ENCODE results near the gene TMEM212. TPM values are rescaled to one million over a fixed set of nuclear protein-coding genes. Genes with fewer than 3 reads are reported as not detected.

TMEM212 gene
- total and polyA plus RNA-seq, 2 of the 13 experiments (the other 11 are each of a cell fraction or from before 2014, with no cell fraction given): not detected

- CTCF ChIA-PET (ENCODE audit: low intra/inter-chr PET ratio, low total read pairs): no interaction called here
- H3K4me2 ChIP-seq (ENCODE audit: low read depth, low read length): peak overlapping the region; percentile 75
- intact Hi-C loops (cut with micrococcal nuclease; ENCODE audit: unreplicated experiment) (loop anchor here (1.0 to 5.0 kb wide), 2 partner anchors 42 to 164 kb away; no protein-coding TSS in a partner anchor), in situ Hi-C loops (cut with HindIII; ENCODE audit: extremely low pct_ligation_motif_present, low pct_unique_long_range_greater_than_20kb) (no loop called here)
- H3K79me2 ChIP-seq (ENCODE audit: insufficient read depth, low read length): no peaks in the 10 kb centered on the region
- no peaks in the 10 kb centered on the region for H4K20me1 ChIP-seq (ENCODE audit: insufficient read depth, low read length)
- WGBS (ENCODE audit: low lambda C conversion rate): 0% methylated on average over 3 of the region's 3 CpGs
- peak; percentile 82 for FAIRE-seq
- ATAC-seq: peak; percentile 89
- POLR2A ChIA-PET: interaction anchor here (0.8 to 3.9 kb wide), 19 partner anchors 13 to 1613 kb away, joined by 3 to 49 read pairs (median 4); partner anchors contain the start of genes PLD1 and TMEM212
- H3K36me3 ChIP-seq (replicated peaks in 1 of 2; ENCODE audit: control insufficient read depth in 1 of 2, insufficient read depth in 2 of 2, low read length in 2 of 2): no peaks in the 10 kb centered on the region
- H3K9me3 ChIP-seq (ENCODE audit: low read length): no peaks in the 10 kb centered on the region
- peaks cover 66% of the 10 kb centered on the region for H3K4me1 ChIP-seq (ENCODE audit: insufficient read depth, low read length)
- peak overlapping the region in 2 of 3 experiments; percentile 22 to 49; a peak in 2 of 6 replicates for H3K4me3 ChIP-seq (replicated peaks in 1 of 3; ENCODE audit: insufficient read depth in 1 of 3, low read depth in 2 of 3, low read length in 3 of 3)
- peak overlapping the region; percentile 96 for H3K27ac ChIP-seq (ENCODE audit: extremely low read length, insufficient read depth, low read length)
- BruUV-seq (replicated peaks): no TSS peak
- peak overlapping the region; percentile 32 for H2AFZ ChIP-seq (ENCODE audit: low read length)
- H3K9ac ChIP-seq (ENCODE audit: insufficient read depth, low read depth, low read length): peak overlapping the region; percentile 82
- DNase-seq (ENCODE audit: low spot score): peak; percentile 92
- no peaks in the 10 kb centered on the region for H3K27me3 ChIP-seq (ENCODE audit: control insufficient read depth in 1 of 2, insufficient read depth in 2 of 2, low read length in 2 of 2)
- no peak for TF ChIP-seq STAT5B (CRISPR knock-in tag; IDR thresholded peaks at IDR 0.05)
- no peak for TF ChIP-seq FUBP1 (CRISPR knock-in tag; IDR thresholded peaks at IDR 0.05; ENCODE audit: borderline replicate concordance)
- TF ChIP-seq LCORL (IDR thresholded peaks at IDR 0.05): peak; percentile 58; the same call in 1 of the 2 replicates
- peak; percentile 90 for TF ChIP-seq LCORL (CRISPR knock-in tag; IDR thresholded peaks at IDR 0.05)
- no peak for TF ChIP-seq ZNF224 (CRISPR knock-in tag; IDR thresholded peaks at IDR 0.05)
- no peak for TF ChIP-seq NPAS2 (CRISPR knock-in tag; IDR thresholded peaks at IDR 0.05; ENCODE audit: borderline replicate concordance)
- no peak for TF ChIP-seq ZNF326 (CRISPR knock-in tag; IDR thresholded peaks at IDR 0.05; ENCODE audit: borderline replicate concordance)
- no peak for TF ChIP-seq RFX1 (IDR thresholded peaks at IDR 0.05)
- TF ChIP-seq NKX3-1 (CRISPR knock-in tag; IDR thresholded peaks at IDR 0.05): 0 out of 2 replicates have a peak, but pooled peaks have one; percentile 33
- TF ChIP-seq ZNF788 (CRISPR knock-in tag; IDR thresholded peaks at IDR 0.05; ENCODE audit: borderline replicate concordance): no peak
- TF ChIP-seq ELF1 (CRISPR knock-in tag; IDR thresholded peaks at IDR 0.05): peak; percentile 40; the same call in 1 of the 2 replicates
- TF ChIP-seq ETV5 (CRISPR knock-in tag; IDR thresholded peaks at IDR 0.05; ENCODE audit: borderline replicate concordance): peak; percentile 59; the same call in 1 of the 2 replicates
- no peak for TF ChIP-seq ZFP91 (CRISPR knock-in tag; IDR thresholded peaks at IDR 0.05; ENCODE audit: borderline replicate concordance)
- TF ChIP-seq NFE2L2 (IDR thresholded peaks at IDR 0.05; ENCODE audit: low read length): no peak
- TF ChIP-seq ZMAT5 (CRISPR knock-in tag; IDR thresholded peaks at IDR 0.05; ENCODE audit: borderline replicate concordance, low read depth): no peak
- TF ChIP-seq ZKSCAN1 (IDR thresholded peaks at IDR 0.05; ENCODE audit: low read length): no peak
- TF ChIP-seq PPARG (CRISPR knock-in tag; conservative IDR thresholded peaks at IDR 0.05): peak; percentile 67
- TF ChIP-seq ZNF598 (CRISPR knock-in tag; IDR thresholded peaks at IDR 0.05; ENCODE audit: borderline replicate concordance): no peak
- TF ChIP-seq THAP11 (CRISPR knock-in tag; IDR thresholded peaks at IDR 0.05): peak; percentile 43; the same call in 1 of the 2 replicates
- no peak for TF ChIP-seq CBX2 (IDR thresholded peaks at IDR 0.05; ENCODE audit: low read depth, low read length)
- no peak for TF ChIP-seq CBX2 (CRISPR knock-in tag; IDR thresholded peaks at IDR 0.05; ENCODE audit: low read depth)
- TF ChIP-seq ZNF17 (CRISPR knock-in tag; IDR thresholded peaks at IDR 0.05): no peak
- TF ChIP-seq ZNF781 (CRISPR knock-in tag; IDR thresholded peaks at IDR 0.05; ENCODE audit: borderline replicate concordance, not compliant biosample characterization): no peak
Observed at GRCh38 chr3:171883257-171883892, 40.2 kb downstream of the TMEM212 start.

All from HepG2 (cell line).